ENCODE data around the gene CACNA2D3.

CACNA2D3 gene

DNA sequence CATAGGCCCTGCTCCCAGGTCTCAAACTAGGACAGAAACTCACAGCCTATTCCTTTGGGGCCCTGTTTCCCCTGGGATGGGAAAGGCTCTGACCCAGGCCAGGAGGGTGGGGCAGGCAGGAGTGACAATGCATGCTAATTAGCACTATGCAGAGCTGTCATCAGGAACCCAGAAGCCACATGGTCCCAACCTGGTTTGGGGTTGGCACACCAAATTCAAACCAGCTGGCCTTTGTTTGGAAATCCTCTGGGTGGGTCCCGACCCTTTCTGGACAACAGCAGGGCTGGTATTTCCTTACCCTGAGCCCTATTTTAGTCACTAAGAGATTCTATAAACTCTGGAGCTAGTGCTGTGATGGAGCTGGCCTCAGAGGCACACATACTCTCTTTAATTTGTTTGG lies 639.3 kb downstream of the CACNA2D3 start:
- Histone ChIP-seq H3K27me3 (replicated peaks; ENCODE audit: control insufficient read depth, insufficient read depth, low read length) (no peaks in the 10 kb centered on the region), H3K9me3 (ENCODE audit: control insufficient read depth, low read length) (no peaks in the 10 kb centered on the region), H3K4me1 (ENCODE audit: control insufficient read depth, insufficient read depth, low read length) (no peaks in the 10 kb centered on the region), H3K36me3 (ENCODE audit: control insufficient read depth, insufficient read depth, low read length, severe bottlenecking) (no peaks in the 10 kb centered on the region), H3K9ac (ENCODE audit: low read length) (no peak overlapping the region), H3K4me3 (ENCODE audit: low read length) (no peak overlapping the region)
- peak; percentile 16 for DNase-seq (ENCODE audit: low read depth)

DNA sequence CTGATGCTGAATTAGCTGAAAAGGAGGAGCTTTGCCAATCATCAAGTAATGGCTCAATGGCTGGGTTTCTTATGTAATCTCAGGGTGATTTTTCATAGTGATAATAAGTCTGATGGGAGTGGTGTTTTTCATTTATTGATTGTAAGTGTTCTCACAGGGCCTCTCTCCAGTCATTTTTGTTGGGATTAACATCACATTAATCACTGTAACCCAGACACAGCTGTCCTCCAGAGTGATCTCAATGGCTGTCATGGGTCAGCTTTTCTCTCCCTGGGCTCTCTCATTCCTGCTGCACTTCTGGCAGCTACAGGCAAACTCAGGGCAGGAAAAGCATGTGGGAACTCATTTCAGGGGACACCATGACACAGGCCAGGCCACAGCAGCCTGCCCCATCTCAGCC lies 642.6 kb downstream of the CACNA2D3 start:
- DNase-seq (ENCODE audit: low read depth) = no peak
- Histone ChIP-seq H3K9me3 (ENCODE audit: control insufficient read depth, low read length) (no peaks in the 10 kb centered on the region), H3K9ac (ENCODE audit: low read length) (no peak overlapping the region)

DNA sequence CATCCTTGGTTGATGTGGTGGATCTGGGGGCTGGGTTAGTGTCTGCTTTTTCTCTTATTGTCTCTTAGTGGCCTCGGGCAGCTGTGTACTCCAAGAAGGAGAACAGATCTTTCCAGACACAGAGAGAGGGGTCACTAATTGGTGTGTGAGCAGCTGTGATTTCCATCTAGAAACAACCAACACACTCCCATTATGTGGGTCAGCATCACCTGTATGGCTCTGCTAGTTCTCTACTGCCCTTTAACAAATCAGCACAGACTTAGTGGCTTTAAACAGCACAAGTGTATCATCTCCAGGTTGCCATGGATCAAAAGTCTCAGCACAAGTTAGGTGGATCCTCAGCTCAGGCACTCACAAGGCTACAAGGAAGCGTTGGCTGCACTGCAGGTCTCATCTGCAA lies 648.7 kb downstream of the CACNA2D3 start:
- H3K36me3 ChIP-seq (ENCODE audit: control insufficient read depth, insufficient read depth, low read length, severe bottlenecking) = no peaks in the 10 kb centered on the region
- H3K4me1 ChIP-seq (ENCODE audit: control insufficient read depth, insufficient read depth, low read length) = no peaks in the 10 kb centered on the region
- no peaks in the 10 kb centered on the region for H3K9me3 ChIP-seq (ENCODE audit: control insufficient read depth, low read length)
- H3K4me3 ChIP-seq (ENCODE audit: low read length) = no peak overlapping the region
- H3K9ac ChIP-seq (ENCODE audit: low read length) = no peak overlapping the region
- no peak for DNase-seq (ENCODE audit: low read depth)
- H3K27me3 ChIP-seq (replicated peaks; ENCODE audit: control insufficient read depth, insufficient read depth, low read length) = no peaks in the 10 kb centered on the region

More for the DNA sequence above, 642.6 kb downstream of the CACNA2D3 start:
- Histone ChIP-seq H3K4me1 (ENCODE audit: control insufficient read depth, insufficient read depth, low read length) (no peaks in the 10 kb centered on the region), H3K4me3 (ENCODE audit: low read length) (no peak overlapping the region), H3K27me3 (replicated peaks; ENCODE audit: control insufficient read depth, insufficient read depth, low read length) (no peaks in the 10 kb centered on the region), H3K36me3 (ENCODE audit: control insufficient read depth, insufficient read depth, low read length, severe bottlenecking) (no peaks in the 10 kb centered on the region)

DNA sequence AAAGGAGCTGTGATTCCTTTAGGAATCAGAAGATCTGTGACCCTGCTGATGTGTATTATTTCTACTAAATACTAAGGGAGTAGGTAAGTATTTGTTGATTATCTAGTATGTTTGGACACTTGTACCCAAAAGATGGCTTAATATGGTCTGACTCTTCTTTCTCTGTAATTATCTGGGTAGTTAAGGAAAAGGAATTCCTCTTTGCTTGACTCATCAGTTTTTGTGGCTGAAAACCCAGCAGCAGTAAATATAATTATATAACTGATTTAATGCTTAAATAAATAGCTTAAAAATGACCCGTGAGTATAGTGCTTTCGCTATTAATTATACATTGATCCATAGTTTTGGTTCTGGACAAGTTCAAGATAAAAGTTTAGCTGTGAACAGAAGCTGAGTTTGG lies 649.7 kb downstream of the CACNA2D3 start:
- no peaks in the 10 kb centered on the region for H3K36me3 ChIP-seq (ENCODE audit: control insufficient read depth, insufficient read depth, low read length, severe bottlenecking)
- H3K4me1 ChIP-seq (ENCODE audit: control insufficient read depth, insufficient read depth, low read length) = peaks cover 1% of the 10 kb centered on the region
- no peaks in the 10 kb centered on the region for H3K27me3 ChIP-seq (replicated peaks; ENCODE audit: control insufficient read depth, insufficient read depth, low read length)
- H3K9ac ChIP-seq (ENCODE audit: low read length) = no peak overlapping the region
- H3K4me3 ChIP-seq (ENCODE audit: low read length) = no peak overlapping the region
- peak; percentile 11 for DNase-seq (ENCODE audit: low read depth)
- H3K9me3 ChIP-seq (ENCODE audit: control insufficient read depth, low read length) = no peaks in the 10 kb centered on the region

DNA sequence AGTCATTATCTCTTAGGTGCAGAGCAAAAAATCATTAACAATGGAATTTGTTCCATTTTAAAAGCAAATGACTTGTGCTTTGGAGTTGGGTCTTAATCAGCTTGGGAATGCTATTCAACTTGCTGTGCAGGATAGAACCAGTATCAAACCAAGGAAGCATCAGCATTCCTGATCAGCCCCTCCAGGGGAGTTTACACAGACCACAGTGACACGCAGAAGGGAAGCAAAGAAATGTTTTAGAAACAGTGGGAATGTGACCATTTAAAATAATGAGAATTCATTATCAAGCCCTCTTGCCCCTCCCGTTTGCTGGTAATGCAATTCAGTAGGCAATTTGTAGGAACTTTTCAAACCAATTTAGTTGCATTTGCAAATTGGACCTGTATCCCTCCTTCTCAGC lies 650.4 kb downstream of the CACNA2D3 start:
- Histone ChIP-seq H3K4me1 (ENCODE audit: control insufficient read depth, insufficient read depth, low read length) (peaks cover 2% of the 10 kb centered on the region), H3K27me3 (replicated peaks; ENCODE audit: control insufficient read depth, insufficient read depth, low read length) (no peaks in the 10 kb centered on the region)
- DNase-seq (ENCODE audit: low read depth) = no peak

DNA sequence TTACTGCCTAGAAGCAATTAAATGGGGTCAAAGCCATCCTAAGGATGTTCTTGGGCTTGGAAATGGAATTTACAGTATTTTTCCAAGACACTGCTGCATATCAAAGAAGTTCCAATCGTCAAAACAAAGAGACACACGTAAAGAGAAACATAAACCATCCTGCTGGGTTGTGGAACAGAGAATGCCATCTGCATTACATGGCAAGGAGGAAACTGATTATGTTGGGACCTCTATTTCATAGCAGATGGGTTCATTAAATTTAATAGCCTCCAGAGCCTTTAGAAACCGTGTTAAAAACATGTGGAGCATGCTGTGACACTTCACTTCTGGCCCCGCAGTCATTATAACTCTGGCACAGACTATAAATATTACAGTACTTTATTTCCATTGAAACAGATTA lies 650.9 kb downstream of the CACNA2D3 start:
- H3K9ac ChIP-seq (ENCODE audit: low read length) = no peak overlapping the region
- no peak for DNase-seq (ENCODE audit: low read depth)
- no peaks in the 10 kb centered on the region for H3K9me3 ChIP-seq (ENCODE audit: control insufficient read depth, low read length)
- H3K4me3 ChIP-seq (ENCODE audit: low read length) = no peak overlapping the region
- peaks cover 2% of the 10 kb centered on the region for H3K4me1 ChIP-seq (ENCODE audit: control insufficient read depth, insufficient read depth, low read length)
- no peaks in the 10 kb centered on the region for H3K36me3 ChIP-seq (ENCODE audit: control insufficient read depth, insufficient read depth, low read length, severe bottlenecking)
- H3K27me3 ChIP-seq (replicated peaks; ENCODE audit: control insufficient read depth, insufficient read depth, low read length) = no peaks in the 10 kb centered on the region

More for the DNA sequence above, 650.4 kb downstream of the CACNA2D3 start:
- Histone ChIP-seq H3K36me3 (ENCODE audit: control insufficient read depth, insufficient read depth, low read length, severe bottlenecking) (no peaks in the 10 kb centered on the region), H3K4me3 (ENCODE audit: low read length) (no peak overlapping the region), H3K9me3 (ENCODE audit: control insufficient read depth, low read length) (no peaks in the 10 kb centered on the region), H3K9ac (ENCODE audit: low read length) (no peak overlapping the region)

DNA sequence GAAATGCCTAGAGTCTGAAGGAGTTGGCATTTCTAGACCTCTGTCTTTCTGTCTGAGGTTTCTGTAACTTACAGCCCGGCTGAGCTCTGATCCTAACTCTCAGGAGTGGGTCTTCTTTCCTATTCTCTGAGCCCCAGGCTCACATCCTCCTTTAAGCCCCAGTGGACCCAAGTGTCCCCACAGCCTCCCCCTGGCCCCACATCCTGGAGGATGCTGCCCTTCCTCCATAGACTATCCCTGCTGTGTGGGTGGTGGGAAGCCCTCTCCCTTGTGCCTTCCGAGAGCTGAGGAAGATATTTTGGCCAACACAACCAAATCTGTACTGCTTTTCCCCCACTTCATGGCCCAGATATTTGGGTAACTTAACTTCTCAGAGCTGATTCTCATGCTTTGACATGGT lies 654.2 kb downstream of the CACNA2D3 start:
- DNase-seq (ENCODE audit: low read depth) = no peak
- Histone ChIP-seq H3K36me3 (ENCODE audit: control insufficient read depth, insufficient read depth, low read length, severe bottlenecking) (no peaks in the 10 kb centered on the region), H3K4me3 (ENCODE audit: low read length) (no peak overlapping the region), H3K9ac (ENCODE audit: low read length) (no peak overlapping the region), H3K27me3 (replicated peaks; ENCODE audit: control insufficient read depth, insufficient read depth, low read length) (no peaks in the 10 kb centered on the region), H3K9me3 (ENCODE audit: control insufficient read depth, low read length) (no peaks in the 10 kb centered on the region), H3K4me1 (ENCODE audit: control insufficient read depth, insufficient read depth, low read length) (peaks cover 2% of the 10 kb centered on the region)

DNA sequence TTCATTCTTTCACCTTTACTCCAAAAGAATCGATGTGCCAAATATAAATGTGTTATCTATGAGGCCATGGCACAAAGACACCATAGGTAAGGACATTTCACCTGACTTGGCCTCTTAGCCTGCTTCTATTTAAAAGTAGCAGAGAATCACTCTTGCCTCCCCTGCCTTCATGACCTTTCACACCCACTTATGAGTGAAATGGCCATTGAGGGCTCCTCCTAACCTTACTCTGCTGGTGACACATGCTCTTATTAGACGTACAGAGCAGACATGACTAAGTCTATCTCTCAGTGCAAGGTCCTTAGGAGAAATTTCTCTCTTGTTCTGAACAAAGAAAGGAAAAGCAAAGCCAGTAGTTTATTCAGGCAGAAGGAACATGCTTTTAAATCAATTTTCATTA lies 654.8 kb downstream of the CACNA2D3 start:
- DNase-seq (ENCODE audit: low read depth) = no peak
- Histone ChIP-seq H3K4me3 (ENCODE audit: low read length) (no peak overlapping the region), H3K27me3 (replicated peaks; ENCODE audit: control insufficient read depth, insufficient read depth, low read length) (no peaks in the 10 kb centered on the region), H3K36me3 (ENCODE audit: control insufficient read depth, insufficient read depth, low read length, severe bottlenecking) (no peaks in the 10 kb centered on the region), H3K9me3 (ENCODE audit: control insufficient read depth, low read length) (no peaks in the 10 kb centered on the region), H3K9ac (ENCODE audit: low read length) (no peak overlapping the region), H3K4me1 (ENCODE audit: control insufficient read depth, insufficient read depth, low read length) (peaks cover 2% of the 10 kb centered on the region)

DNA sequence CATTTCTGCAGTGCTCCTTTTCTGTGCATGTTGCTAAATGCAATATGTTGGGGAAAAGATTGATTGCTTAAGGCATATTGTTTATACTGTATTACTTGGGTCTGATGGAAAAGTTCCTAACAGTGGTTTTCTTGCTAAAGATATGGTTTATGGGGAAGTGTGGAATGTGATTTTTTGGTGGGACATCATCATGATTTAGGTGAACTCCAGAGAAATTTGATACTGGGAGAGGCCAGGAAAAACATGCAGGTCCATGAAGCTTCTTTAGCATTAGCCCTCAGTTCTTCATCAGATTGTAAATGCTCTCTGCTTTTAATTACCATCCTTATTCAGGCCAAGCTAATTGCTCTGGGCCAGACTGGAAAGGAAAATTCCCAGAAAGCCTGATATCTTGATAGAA lies 658.0 kb downstream of the CACNA2D3 start:
- no peaks in the 10 kb centered on the region for H3K36me3 ChIP-seq (ENCODE audit: control insufficient read depth, insufficient read depth, low read length, severe bottlenecking)
- DNase-seq (ENCODE audit: low read depth) = peak; percentile 22
- H3K4me3 ChIP-seq (ENCODE audit: low read length) = no peak overlapping the region
- H3K9me3 ChIP-seq (ENCODE audit: control insufficient read depth, low read length) = no peaks in the 10 kb centered on the region
- peaks cover 2% of the 10 kb centered on the region for H3K4me1 ChIP-seq (ENCODE audit: control insufficient read depth, insufficient read depth, low read length)
- no peak overlapping the region for H3K9ac ChIP-seq (ENCODE audit: low read length)
- no peaks in the 10 kb centered on the region for H3K27me3 ChIP-seq (replicated peaks; ENCODE audit: control insufficient read depth, insufficient read depth, low read length)

DNA sequence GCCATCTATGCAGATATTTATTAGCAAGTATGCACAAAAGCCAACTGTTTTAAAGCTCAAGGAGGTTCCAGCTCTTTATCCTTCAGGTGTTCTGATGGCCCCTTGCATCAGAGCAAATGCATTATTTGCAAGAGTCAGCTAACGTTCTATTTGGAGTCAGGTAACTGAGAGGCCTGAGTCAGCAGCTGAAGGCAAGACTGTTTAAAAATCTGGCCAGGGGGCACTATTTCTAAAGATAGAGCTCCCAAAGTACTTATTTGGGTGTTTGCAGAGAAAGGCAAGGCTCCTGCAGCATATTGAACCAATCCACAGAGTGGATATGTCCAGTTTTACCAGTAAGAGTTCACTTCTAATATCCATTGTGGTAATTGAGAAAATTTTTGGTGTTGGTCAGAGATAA lies 659.4 kb downstream of the CACNA2D3 start:
- H3K4me3 ChIP-seq (ENCODE audit: low read length) = no peak overlapping the region
- no peak for DNase-seq (ENCODE audit: low read depth)
- H3K9ac ChIP-seq (ENCODE audit: low read length) = no peak overlapping the region
- no peaks in the 10 kb centered on the region for H3K36me3 ChIP-seq (ENCODE audit: control insufficient read depth, insufficient read depth, low read length, severe bottlenecking)
- H3K27me3 ChIP-seq (replicated peaks; ENCODE audit: control insufficient read depth, insufficient read depth, low read length) = no peaks in the 10 kb centered on the region
- peaks cover 2% of the 10 kb centered on the region for H3K4me1 ChIP-seq (ENCODE audit: control insufficient read depth, insufficient read depth, low read length)
- no peaks in the 10 kb centered on the region for H3K9me3 ChIP-seq (ENCODE audit: control insufficient read depth, low read length)

DNA sequence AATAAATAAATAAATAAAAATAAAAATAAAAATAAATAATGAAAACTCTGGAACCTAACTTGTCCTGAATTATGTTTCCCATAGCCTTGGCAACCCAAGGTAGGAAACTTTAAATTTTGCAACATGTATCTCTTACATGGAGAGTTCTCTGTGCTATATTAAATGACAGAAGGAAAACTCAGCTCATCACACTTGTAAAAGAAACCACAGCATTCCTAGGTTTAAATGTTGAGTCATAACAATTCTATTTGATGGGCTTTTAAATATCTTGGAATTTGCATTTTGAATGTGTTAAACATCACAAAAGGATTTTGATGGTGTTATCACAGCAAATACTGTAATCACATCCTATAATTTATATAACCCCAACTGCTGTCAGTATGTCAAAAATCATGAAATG lies 661.3 kb downstream of the CACNA2D3 start:
- Histone ChIP-seq H3K27me3 (replicated peaks; ENCODE audit: control insufficient read depth, insufficient read depth, low read length) (no peaks in the 10 kb centered on the region), H3K9me3 (ENCODE audit: control insufficient read depth, low read length) (no peaks in the 10 kb centered on the region), H3K36me3 (ENCODE audit: control insufficient read depth, insufficient read depth, low read length, severe bottlenecking) (no peaks in the 10 kb centered on the region), H3K4me3 (ENCODE audit: low read length) (no peak overlapping the region), H3K4me1 (ENCODE audit: control insufficient read depth, insufficient read depth, low read length) (no peaks in the 10 kb centered on the region), H3K9ac (ENCODE audit: low read length) (no peak overlapping the region)
- peak; percentile 35 for DNase-seq (ENCODE audit: low read depth)

DNA sequence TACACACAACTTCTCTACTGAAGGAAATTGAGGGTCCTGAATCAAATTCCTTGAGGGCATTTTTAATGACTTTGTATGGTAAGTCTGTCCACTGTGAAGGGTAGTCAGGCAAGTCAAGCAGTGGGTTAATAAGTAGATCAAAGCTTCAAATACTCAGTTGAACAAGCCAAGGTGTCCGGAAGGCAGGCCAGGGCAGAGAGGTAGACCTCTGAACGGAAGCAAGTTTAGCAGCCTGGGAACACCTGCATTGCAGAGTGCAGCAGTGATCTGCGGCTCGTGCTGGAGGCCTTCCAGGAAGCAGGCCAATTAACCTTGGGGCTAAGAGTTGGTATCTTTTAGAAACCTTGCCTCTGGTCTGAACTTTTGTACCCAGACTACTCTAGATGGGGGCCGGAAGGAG lies 661.7 kb downstream of the CACNA2D3 start:
- no peaks in the 10 kb centered on the region for H3K27me3 ChIP-seq (replicated peaks; ENCODE audit: control insufficient read depth, insufficient read depth, low read length)
- no peaks in the 10 kb centered on the region for H3K36me3 ChIP-seq (ENCODE audit: control insufficient read depth, insufficient read depth, low read length, severe bottlenecking)
- no peak for DNase-seq (ENCODE audit: low read depth)
- no peaks in the 10 kb centered on the region for H3K4me1 ChIP-seq (ENCODE audit: control insufficient read depth, insufficient read depth, low read length)
- H3K9me3 ChIP-seq (ENCODE audit: control insufficient read depth, low read length) = no peaks in the 10 kb centered on the region
- no peak overlapping the region for H3K4me3 ChIP-seq (ENCODE audit: low read length)
- no peak overlapping the region for H3K9ac ChIP-seq (ENCODE audit: low read length)
